Peyer's patch (tissue), 4 donors: ENCODE measurements around the gene SBF1.

Experiments
- CTCF ChIP-seq, 6 experiments: fragments of 450-650 bp in 4 of 6; fragments of 200-600 bp in 2 of 6; sonication (generic) in 1 of 6; IDR thresholded peaks; one replicate each; pipeline ENCODE4 v1.5.1; 2017 to 2019; ENCODE audit warnings: antibody characterized with exemption in 6 of 6, mild to moderate bottlenecking in 3 of 6, moderate library complexity in 1 of 6
- POLR2A ChIP-seq, 2 donors: fragments of 450-650 bp; IDR thresholded peaks; one replicate each; pipeline ENCODE4 v1.5.1; 2017; ENCODE audit warnings: antibody characterized with exemption in 2 of 2, mild to moderate bottlenecking in 2 of 2, moderate library complexity in 2 of 2

- TF ChIP-seq CTCF (IDR thresholded peaks at IDR 0.05), result no peak
- no peak for TF ChIP-seq POLR2A (IDR thresholded peaks at IDR 0.05)
Observed at GRCh38 chr22:50508897-50509296, 34.1 kb upstream of the SBF1 start.
